GM21360 (cell line): Measurements from ENCODE around the gene CNTNAP3B.
"Not testable (repeated sequence)": the region's sequence is repeated elsewhere in the genome, so short reads cannot be mapped to it uniquely, and the experiment has no call there.

Experiments used
- ATAC-seq: cut with Tn5 transposase; IDR thresholded peaks from one replicate; pipeline ENCODE4 v1.9.1; 2021; ENCODE audit warnings: mild to moderate bottlenecking, moderate library complexity; ENCODE audit not compliant: unreplicated experiment

The CNTNAP3B gene

GRCh38 chr9:42129073-42129729, at the start of gene CNTNAP3B:
CNTNAP3B (minus strand) TSS chr9:42129426; CDS start chr9:42129094, 332 bp downstream.
- ATAC-seq: not testable (repeated sequence)

- not testable (repeated sequence) for ATAC-seq
Observed at GRCh38 chr9:42160299-42160698, 31.1 kb upstream of the CNTNAP3B start.

- not testable (repeated sequence) for ATAC-seq
Observed at GRCh38 chr9:42127056-42127841, 2.0 kb downstream of the CNTNAP3B start.

GRCh38 chr9:42121007-42121406, 8.2 kb downstream of the CNTNAP3B start:
- ATAC-seq: not testable (repeated sequence)

GRCh38 chr9:42095929-42096328, 33.3 kb downstream of the CNTNAP3B start:
- not testable (repeated sequence) for ATAC-seq

GRCh38 chr9:42084559-42084952, 44.7 kb downstream of the CNTNAP3B start:
- ATAC-seq: not testable (repeated sequence)

GRCh38 chr9:42083877-42084558, 45.2 kb downstream of the CNTNAP3B start:
- not testable (repeated sequence) for ATAC-seq

GRCh38 chr9:42080376-42080775, 48.9 kb downstream of the CNTNAP3B start:
- not testable (repeated sequence) for ATAC-seq

GRCh38 chr9:42074868-42075267, 54.4 kb downstream of the CNTNAP3B start:
- not testable (repeated sequence) for ATAC-seq

GRCh38 chr9:42071026-42071425, 58.2 kb downstream of the CNTNAP3B start:
- ATAC-seq: not testable (repeated sequence)

GRCh38 chr9:42070035-42070799, 59.0 kb downstream of the CNTNAP3B start:
- ATAC-seq: not testable (repeated sequence)

GRCh38 chr9:42053874-42054273, 75.4 kb downstream of the CNTNAP3B start:
- ATAC-seq: not testable (repeated sequence)

GRCh38 chr9:42050701-42051100, 78.5 kb downstream of the CNTNAP3B start:
- ATAC-seq: not testable (repeated sequence)

GRCh38 chr9:42044422-42045010, 84.7 kb downstream of the CNTNAP3B start:
- ATAC-seq: not testable (repeated sequence)

GRCh38 chr9:42033541-42033940, 95.7 kb downstream of the CNTNAP3B start:
- not testable (repeated sequence) for ATAC-seq

GRCh38 chr9:42020639-42021038, 108.6 kb downstream of the CNTNAP3B start:
- ATAC-seq: not testable (repeated sequence)

GRCh38 chr9:42018220-42018922, 110.9 kb downstream of the CNTNAP3B start:
- ATAC-seq: not testable (repeated sequence)

GRCh38 chr9:42014317-42014716, 114.9 kb downstream of the CNTNAP3B start:
- ATAC-seq: not testable (repeated sequence)

GRCh38 chr9:41991607-41992006, 137.6 kb downstream of the CNTNAP3B start:
- not testable (repeated sequence) for ATAC-seq

- not testable (repeated sequence) for ATAC-seq
Observed at GRCh38 chr9:41980271-41980670, 149.0 kb downstream of the CNTNAP3B start.
